GM19240 (cell line): ENCODE data around the gene ELP4.

Source experiments
- DNase-seq: peaks from one replicate; pipeline ENCODE4 v3.0.0; 2011; ENCODE audit warnings: low spot score; ENCODE audit not compliant: insufficient read length

ELP4 gene

DNA sequence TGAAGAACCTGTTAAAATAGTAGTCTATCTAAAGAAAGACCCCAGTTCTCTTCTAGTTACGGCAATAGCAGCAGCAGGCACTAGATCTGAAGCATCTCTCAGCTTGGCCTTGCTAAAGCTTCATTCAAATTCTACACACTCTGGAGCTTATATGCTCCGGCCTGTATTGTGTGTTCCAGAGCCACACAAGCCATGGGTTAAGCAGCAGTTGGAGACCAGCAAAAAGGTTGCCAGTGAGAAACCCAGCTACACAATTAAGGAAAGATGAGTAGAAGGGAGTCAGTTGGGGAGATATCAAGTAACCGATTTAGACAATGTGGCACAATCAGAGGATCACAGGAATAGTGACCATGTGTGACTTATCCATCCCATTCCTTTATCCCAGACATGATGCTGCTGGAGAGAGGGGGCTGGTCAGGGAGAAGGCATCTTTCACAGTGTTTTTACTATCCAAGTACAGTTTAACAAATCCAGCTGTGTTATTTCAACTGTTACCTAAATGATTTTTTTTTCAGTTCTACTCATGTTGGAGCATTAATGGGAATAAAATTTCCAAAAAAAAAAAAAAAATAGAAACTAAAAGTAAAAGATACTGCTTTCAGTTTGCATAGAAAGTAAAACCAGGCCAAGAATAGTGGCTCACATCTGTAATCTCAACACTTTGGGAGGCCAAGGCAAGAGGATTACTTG is 260.6 kb downstream of the ELP4 start:
- DNase-seq: no peak

DNA sequence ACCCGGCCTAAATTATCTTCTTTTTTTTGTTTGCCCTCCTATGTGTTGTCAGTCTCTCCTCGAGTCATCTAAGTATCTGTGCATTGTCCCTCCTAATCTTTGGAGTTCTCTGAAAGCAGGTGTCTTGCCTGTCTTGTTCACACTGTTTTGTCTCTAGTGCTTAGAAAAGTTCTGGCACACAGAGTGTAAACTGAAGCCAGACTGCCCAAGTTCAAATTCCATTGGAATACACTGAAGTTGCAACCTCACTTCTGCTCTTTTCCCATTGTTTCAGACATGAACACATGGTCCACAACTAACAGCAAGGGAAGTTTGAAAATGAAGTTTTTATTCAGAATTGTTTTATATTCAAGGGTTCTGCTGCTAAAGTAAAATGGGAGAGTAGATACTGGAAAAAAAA is 262.8 kb downstream of the ELP4 start:
- no peak for DNase-seq

DNA sequence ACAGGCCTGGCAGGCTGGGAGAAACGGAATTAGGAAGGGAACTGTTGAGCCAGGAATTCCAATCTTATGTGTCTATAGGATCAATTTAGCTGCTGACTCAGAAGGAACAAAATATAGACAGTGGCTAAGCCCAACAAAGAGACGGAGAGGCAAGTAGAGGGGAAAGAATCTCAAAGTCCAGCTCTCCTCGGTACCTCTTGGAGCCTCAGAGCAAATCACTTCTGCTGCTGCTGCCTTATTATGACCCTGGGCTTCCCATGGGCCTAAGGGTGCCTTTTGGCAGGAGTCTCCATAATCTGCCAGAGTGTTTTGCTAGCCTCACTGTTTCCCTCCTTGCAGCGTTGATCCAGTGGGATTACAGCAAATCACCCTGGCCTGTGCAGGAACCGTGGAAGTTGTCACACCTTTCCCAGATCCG is 269.8 kb downstream of the ELP4 start:
- DNase-seq: no peak

DNA sequence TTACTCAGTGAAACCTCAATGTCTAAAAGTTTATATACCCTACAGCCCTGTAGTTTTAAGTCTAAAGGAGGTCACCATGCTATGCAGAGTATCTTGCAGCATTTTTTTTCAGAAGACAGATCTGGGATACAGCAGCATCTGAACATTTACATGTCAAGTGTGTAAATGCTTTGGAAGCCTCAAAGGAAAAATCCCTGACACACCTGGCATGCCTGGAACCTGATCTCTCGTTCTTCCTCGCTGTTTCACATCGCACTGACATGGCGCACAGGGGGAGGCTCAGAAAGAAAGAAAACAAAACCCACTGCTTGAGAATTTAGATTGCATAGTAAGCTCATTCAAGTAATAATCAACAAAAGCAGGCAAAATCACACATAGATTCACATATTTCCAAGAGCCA is 270.5 kb downstream of the ELP4 start:
- DNase-seq: no peak

DNA sequence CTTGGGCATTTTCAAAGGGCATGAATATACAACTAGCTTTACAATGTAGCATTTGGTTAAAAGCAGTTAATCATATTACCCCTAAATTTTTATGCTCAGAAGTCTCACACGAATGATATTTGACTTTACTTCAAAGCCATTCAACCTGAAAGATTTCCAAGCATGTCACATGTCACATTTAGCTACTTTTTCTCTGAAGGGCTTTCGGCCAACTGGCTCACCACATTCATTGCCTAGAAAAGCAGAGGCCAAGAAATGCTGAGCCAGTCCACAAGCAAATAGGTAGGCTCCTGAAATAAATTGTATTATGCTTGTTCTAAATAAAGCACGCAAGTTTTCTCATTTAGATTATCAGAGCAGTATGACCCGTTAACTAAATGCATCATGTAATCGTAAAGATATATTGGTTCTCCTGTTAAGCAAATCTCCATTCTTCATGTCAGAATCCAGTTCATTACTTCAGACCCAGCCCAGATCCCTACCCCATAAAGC is 271.0 kb downstream of the ELP4 start:
- no peak for DNase-seq

DNA sequence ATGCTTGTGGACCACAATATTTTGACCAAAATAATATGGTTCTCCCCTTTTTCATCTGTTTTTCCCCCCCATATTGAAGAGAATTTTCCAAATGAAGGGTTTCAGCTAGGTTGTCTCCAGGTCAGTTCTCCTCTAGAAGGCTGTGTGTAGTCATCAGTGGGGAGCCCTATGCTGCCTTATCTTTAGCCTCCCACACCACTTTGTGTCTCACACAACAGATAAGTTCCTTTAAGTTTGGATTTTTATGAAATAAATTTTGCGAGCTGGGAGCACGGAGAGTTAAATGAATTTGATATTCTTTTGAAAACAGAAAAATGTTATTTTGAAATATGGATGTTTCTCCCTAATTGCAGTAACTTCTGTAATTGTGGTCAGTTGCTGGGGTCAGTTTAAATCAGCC is 272.7 kb downstream of the ELP4 start:
- no peak for DNase-seq

DNA sequence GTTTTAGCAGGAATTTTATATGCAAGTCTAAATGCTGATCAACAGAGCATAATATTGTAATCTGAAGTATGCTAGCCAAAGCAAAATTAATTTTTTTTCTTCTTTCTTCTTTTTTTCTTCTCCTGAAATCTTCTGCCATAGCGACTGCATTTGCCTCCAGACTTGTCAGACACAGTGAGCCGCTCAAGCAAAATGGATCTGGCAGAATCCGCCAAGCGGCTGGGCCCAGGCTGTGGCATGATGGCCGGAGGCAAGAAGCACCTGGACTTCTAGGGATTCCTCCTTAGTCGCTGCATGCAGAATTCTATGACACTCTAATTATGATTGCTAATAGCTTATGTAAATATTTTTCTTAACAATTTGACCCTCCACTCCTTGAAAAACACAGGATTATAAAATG is 273.7 kb downstream of the ELP4 start:
- DNase-seq: no peak

DNA sequence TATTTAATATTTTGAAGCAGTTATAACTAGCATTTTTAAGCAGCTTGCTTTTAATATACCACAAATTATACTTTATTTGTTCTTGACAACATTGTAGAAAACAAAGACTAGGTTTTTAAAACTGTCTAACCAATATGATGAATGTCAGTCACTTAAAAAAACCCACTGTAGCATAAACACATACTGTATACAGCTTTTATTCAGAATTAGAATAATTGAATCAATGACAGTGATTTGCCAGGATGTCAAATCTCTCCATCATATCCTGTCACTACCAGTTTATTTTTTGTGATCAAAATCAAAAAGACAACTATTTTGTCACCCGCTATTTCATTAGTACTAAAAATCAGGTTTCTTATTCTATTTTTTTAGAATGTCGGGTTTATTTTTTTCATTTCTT is 275.0 kb downstream of the ELP4 start:
- no peak for DNase-seq

DNA sequence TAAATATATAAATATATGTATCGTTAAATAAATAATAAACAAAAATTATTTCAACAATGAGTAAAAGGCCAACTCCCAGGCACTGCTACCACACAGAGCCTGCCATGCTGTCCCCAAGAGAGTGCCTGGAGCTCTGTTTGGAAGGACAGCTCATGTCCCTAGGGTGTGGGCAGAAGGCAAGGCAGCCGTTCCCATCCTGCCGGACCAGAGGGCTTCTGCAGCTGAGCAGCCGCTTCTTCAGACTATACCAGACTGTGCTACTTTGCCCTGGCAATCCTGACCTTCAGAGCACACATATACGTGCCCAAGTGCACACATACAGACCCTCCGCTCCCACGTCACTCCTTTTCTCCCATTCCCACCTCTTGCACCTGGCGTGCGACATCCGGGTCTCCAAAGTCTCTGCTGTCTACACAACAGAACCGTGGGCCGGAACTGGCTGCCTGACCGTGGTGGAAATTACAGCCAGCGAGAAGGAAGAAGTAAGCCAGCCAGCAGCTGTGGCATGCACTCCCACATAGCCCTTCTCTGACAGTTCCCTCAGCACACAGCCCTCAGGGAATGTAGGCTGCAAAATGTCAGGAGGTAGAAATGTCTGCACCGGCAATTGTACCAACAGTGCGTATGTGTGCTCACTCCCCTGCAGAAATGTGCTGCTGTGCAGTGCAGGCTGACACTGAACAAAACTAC is 277.6 kb downstream of the ELP4 start:
- DNase-seq: no peak

DNA sequence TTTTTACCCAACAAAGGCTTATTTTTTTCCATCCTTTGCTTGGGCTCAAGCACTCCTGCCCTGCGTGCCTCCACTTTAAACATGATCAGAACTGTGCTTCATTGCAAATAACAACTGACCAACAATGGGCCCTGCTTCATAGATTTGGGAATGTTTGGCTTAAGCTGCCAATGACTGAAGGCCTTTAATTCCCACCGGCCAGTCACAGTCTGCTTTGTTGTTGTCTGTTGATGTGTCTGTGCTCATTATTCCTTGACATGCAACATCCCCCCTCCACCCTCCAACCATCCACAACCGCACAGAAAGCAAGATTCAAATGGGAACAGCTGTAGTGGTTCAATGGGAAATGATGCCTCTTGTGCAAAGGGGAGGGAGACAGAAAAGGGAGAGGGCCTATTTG is 278.5 kb downstream of the ELP4 start:
- DNase-seq: no peak

DNA sequence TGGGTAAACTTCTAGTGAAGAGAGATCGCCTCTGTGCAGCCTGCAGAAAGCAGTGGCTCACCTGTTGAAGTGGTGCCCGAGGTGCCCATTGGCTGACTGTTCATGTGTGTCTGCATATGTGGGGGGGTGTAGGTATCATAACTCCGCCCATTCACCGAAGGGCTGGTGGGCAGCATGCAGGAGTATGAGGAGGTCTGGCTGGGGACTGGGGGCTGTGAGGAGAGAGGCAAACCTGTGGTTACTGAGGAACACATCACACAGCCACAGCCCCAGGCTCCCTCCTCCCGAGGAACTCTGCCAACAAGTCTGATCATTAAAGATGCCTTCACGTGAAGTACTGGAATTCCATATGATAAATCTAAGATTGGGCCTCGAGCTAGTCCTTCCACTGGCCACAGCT is 281.1 kb downstream of the ELP4 start:
- no peak for DNase-seq

DNA sequence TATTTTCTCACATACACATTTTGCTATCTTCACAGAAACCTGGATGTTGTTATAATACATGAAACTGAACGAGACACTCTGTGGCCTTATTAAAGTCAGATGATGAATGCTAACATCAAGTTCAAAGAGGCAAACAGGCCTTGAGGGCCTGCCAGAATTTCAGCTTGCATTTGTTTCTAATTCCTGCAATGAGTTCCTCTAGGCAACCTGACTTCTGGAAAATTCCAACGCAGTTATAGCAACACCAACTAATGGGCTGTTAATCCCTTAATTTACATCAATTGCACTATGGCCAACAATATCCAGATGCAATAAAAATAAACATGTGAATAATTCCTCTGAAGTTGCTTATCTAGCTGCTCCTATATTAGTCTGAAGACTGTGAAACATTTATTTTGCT is 282.5 kb downstream of the ELP4 start:
- DNase-seq: no peak

DNA sequence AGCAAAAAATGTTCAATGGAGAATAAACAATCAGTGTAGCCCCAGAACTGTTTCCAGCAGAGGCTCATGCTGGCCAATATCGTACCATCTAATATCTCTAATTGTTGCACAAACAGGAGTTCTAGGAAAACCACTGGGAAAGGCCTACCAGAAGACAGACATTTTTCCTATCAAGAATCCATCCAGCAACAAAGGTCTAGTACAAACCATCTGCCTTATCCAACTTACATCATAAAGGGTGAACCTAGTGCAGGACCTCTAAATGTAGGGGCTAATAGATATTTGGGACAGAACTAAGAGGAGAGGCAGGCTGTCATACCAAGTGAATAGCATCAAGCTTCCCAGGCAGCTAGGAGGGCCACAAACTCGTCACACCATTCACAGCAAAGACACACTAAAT is 282.9 kb downstream of the ELP4 start:
- no peak for DNase-seq

DNA sequence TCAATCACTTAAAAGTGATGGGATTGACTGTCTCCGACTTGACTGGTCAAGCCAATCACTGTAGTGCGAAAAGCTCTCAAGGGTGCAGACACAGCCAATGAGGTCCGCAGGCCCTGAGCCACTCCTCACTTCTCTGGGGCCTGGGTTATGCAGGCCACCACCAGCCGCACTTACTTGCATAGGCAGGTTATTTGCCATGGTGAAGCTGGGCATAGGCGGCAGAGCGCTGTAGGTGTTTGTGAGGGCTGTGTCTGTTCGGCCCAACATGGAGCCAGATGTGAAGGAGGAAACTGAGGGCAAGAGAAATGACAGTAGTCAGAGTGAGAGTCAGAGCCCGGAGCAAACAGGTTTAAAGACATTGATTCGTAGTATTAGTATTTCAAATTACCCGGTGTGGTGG is 283.7 kb downstream of the ELP4 start:
- DNase-seq: no peak

DNA sequence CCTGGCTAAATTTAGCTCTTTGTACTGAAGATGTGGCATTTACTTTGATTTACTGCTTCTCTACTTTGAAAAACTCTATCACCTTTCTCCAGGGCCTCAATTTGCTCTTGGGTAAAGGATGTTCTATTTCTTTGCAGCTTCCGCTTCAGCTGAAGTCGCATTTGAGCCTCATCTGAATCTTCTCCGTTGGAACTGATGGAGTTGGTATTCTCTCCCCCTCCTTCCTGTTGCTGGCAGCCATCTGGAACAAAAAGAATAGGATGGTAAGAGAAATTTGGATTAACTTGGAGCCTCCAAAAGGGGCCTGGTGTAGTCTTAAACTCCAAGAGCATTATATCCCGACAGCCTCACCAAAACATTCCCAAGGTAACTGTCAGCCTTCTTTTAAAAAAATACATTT is 285.0 kb downstream of the ELP4 start:
- no peak for DNase-seq

DNA sequence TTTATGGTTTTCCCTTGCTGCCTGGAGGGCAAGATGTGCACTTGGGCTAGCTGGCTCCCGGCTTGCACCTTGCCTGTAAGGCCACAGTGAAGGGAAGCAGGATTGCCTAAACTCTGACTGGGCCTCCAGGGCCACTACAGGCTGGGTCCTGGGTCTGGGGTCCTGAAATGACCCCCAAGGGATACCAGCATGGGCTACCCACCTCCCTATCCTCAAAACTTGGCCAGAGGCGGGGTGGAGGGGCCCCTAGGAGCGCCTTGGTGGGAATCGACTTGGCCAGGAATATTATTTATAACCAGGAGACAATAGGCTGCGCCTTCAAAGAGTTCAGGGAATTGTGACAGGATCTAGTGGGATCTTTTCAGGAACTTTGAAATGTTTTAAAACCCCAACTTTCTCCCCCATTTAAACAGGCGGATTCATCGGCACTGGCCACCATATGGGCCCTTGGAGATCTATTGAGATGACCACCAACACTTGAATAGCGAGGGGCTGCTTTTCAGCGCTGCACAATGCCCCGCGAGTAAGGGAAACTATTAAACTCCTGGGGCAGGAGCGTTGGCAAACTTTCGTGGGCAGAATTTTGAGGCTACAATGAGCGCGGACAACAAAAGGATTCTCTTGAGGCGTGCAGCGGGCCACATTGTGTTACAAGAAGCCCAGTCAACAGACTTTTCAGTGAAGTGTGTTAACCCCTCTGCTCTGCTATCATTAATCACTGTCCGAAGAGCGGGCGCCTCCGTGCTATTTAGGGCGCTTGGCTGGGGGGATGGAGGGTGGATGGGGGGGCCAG is 286.3 kb downstream of the ELP4 start:
- DNase-seq: no peak

DNA sequence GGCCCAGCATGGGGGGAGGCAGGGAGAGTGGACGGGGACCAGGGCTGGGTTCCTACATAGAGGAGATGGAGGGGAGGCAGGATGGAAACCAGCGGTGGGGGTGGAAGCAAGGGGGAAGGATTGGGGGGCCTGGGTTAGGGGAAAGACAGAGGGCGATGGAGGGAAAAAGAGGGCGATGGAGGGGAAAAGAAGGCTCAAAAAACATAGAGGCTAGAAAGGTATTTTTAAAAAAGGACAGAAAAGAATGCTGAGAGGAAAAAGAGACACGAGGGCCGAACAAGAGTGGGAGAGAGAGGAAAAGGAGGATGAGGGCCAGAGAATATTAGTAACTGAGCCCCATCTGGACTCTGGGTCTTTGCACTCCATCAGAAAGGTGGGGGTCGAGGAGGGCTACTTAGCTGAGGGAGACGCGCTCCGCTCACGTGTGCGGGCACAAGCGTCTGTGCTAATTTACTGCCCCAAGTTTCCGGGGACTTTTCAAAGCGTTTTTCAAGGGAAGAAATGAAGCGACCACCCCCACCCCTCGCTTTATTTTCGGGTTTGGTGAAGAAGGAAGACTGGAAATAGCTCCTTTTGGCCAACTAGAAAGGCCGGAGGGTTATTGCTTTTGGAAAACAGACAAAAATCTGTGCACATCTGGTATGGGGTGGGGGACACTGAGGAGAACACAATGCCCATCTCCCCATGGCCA is 287.1 kb downstream of the ELP4 start:
- no peak for DNase-seq

DNA sequence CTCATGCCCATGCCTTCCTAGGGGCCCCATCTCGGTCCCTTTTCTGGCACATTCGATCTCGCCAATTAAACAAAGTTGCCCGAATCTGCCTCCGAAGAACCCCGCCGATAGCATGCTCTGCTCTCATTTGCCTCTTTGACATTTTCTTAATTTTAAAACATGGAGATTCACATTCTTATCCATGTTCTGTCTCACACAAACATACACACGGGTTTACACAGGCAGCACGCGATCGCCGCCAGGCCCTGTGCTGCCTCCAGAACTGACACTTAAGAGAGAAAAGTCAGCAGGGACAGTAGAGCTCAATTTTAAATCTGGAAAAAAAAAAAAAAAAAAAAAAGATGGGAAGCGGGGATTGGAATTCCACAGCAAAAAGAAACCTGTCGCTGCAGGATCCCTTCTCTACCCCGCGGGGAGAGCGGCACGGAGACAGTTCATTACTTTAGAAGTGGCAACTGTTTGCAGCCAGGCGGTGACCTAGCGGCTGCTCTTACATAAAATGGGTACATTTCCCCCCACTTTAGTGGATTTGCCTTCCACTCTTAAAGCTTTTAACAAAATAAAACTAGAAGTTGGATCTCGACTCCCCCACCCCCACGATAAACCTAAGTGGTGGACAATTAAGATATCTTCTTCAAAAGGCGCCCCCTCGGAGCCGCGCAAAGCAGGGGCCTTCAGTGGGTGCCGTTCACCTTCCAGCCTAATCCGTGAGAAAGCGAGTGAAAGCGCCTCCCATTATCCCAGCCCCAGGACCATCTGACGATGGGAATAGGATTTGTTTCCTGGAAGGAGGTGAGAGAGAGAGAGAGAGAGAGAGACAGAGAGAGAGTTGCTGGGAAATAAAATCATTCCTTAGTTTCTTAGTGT is 287.9 kb downstream of the ELP4 start:
- no peak for DNase-seq

DNA sequence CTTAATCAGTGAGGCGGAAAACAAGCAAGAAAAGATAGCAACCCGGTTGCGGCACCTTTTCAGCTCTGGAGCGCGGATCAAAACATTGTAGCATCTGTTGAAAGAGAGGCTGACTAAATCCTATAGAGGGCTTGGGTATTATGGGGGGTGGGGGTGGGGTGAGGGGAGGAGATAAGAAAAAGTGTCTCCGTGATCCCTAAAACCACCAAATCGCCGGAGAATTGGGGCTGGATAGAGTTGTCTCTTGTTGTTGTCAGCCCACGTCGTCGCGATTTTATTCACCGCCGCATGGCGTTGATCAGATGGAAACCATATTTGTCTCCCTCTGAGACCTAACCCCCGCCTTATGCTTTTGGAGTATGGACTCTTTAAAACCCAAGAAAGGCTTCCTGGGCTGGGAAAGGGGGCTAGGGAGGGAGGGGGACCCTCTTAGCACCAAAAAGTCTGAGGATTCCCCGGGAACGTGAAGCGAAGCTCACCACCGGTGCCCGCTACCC is 288.5 kb downstream of the ELP4 start:
- DNase-seq: no peak

DNA sequence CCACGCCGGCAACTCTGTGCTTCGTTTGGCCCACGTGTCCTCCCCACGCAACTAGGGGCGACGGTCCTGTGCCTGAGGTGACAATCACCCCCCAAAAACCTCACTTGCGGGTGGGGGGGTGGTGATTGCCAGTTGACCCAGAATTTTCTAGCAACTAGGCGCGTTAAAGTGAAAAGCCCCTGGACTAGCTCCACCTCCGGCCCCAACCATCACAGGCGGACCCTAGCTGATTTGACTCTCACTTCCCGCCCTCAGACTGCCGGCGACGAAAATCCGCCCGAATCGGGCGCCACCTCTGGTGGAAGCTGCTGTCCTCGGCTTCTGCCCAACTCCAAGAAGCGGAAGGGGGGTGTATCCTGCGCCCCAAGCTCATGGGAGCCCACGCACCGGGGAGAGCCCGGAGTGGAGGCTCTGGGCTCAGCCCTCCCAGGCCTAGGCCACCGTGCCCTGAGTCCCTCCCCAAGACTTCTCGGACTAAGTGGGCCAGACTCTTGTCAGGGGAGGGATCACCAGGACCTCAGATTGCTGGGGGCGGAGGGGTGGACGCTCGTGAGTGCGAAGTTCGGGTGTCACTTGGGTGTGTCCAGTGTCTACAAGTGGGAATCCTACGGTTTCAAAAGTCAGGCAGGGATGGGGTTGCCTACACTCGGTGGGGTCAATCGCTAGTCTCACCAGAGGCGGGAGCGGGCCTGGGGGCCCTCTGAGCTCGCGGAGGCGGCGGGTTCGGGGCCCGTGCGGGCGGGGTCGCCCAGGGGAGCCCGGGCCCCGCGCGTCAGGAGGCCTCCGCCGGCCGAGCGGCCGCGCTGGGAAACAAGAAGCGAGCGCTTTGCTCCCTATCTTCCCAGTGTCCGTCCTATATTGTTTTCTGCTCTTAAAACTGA is 289.2 kb downstream of the ELP4 start:
- no peak for DNase-seq
